ENCODE measurements around the gene ALKBH3.

GRCh38 chr11:43845816-43846215 is 34.8 kb upstream of the ALKBH3 start:
- TF ChIP-seq CTCF (IDR thresholded peaks at IDR 0.05; ENCODE audit: extremely low read depth in 1 of 2, insufficient read depth in 1 of 2, low read depth in 1 of 2, low read length in 2 of 2) (no peak), EZH2 (IDR thresholded peaks at IDR 0.05; ENCODE audit: borderline replicate concordance, low read depth, low read length, severe bottlenecking) (no peak), MYC (IDR thresholded peaks at IDR 0.05; ENCODE audit: low read depth, low read length) (no peak), POLR2A (IDR thresholded peaks at IDR 0.05; ENCODE audit: low read depth, low read length) (no peak)

Measured in endothelial cell of umbilical vein (primary cell).